ENCODE results near the gene ZBTB47. TPM values are rescaled to one million over a fixed set of nuclear protein-coding genes. Genes with fewer than 3 reads are reported as not detected.

ZBTB47 gene
- total and polyA plus RNA-seq, 8 donors: 10.1 to 40.3 (median 23.4) TPM

DNA sequence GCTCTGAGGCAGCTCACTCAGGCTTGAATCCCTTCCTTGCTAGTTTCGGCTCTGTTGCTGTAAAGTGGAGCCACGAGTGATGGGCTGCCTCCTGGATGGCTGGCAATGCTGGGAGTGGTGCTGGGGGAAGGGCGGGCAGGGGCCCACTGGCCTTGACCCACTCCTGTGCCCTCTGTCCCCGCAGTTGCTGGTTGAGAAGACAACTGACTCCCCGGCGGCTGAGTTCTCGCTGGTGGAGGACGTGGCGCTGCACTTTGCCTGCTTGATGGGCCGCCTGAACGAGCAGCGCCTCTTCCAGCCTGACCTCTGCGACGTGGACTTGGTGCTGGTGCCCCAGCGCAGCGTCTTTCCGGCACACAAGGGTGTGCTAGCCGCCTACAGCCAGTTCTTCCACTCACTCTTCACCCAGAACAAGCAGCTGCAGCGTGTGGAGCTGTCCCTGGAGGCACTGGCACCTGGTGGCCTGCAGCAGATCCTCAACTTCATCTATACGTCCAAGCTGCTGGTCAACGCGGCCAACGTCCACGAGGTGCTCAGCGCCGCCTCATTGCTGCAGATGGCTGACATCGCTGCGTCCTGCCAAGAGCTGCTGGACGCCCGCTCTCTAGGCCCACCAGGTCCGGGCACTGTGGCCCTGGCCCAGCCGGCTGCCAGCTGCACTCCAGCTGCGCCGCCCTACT, 4.7 kb downstream of the ZBTB47 start:
- H3K4me1 ChIP-seq: peaks cover 25 to 65% (median 44%) of the 10 kb centered on the region in 4 donors
- intact Hi-C loops (cut with DNase I; ENCODE audit: low total_unique reads): loop anchor here (10.0 kb wide), 1 partner anchor 87 kb away; no protein-coding TSS in a partner anchor
- no peak for DNase-seq

DNA sequence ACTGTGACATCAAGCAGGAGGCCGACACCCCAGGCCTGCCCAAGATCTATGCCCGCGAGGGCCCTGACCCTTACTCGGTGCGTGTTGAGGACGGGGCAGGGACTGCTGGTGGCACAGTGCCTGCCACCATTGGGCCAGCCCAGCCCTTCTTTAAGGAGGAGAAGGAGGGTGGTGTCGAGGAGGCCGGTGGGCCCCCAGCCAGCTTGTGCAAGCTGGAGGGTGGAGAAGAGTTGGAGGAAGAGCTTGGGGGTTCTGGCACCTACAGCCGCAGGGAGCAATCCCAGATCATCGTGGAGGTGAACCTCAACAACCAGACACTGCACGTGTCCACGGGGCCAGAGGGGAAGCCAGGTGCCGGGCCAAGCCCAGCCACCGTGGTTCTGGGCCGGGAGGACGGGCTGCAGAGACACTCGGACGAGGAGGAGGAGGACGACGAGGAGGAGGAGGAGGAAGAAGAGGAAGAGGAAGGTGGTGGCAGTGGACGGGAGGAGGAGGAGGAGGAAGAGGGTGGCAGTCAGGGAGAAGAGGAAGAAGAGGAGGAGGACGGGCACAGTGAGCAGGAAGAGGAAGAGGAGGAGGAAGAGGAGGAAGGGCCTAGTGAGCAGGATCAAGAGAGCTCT, 5.4 kb downstream of the ZBTB47 start:
- intact Hi-C loops (cut with DNase I; ENCODE audit: low total_unique reads): loop anchor here (10.0 kb wide), 1 partner anchor 86 kb away; no protein-coding TSS in a partner anchor
- peaks cover 18 to 59% (median 38%) of the 10 kb centered on the region in 4 donors for H3K4me1 ChIP-seq

More for the DNA sequence above, 4.7 kb downstream of the ZBTB47 start:
- no peaks in the 10 kb centered on the region for H3K9me3 ChIP-seq
- H3K4me3 ChIP-seq: no peak overlapping the region
- WGBS, 5 donors: 86 to 90% (median 89%) methylated on average over 21 to 34 of the region's 34 CpGs
- peaks cover 11 to 54% (median 38%) of the 10 kb centered on the region in 4 donors for H3K36me3 ChIP-seq
- peak overlapping the region in 1 of 5 donors; percentile 11 for H3K27ac ChIP-seq
- H3K27me3 ChIP-seq: no peaks in the 10 kb centered on the region
- TF ChIP-seq EP300 (IDR thresholded peaks at IDR 0.05) (no peak), POLR2AphosphoS5 (IDR thresholded peaks at IDR 0.05) (no peak), POLR2A (IDR thresholded peaks at IDR 0.05) (no peak)
- TF ChIP-seq, protein P1, sequence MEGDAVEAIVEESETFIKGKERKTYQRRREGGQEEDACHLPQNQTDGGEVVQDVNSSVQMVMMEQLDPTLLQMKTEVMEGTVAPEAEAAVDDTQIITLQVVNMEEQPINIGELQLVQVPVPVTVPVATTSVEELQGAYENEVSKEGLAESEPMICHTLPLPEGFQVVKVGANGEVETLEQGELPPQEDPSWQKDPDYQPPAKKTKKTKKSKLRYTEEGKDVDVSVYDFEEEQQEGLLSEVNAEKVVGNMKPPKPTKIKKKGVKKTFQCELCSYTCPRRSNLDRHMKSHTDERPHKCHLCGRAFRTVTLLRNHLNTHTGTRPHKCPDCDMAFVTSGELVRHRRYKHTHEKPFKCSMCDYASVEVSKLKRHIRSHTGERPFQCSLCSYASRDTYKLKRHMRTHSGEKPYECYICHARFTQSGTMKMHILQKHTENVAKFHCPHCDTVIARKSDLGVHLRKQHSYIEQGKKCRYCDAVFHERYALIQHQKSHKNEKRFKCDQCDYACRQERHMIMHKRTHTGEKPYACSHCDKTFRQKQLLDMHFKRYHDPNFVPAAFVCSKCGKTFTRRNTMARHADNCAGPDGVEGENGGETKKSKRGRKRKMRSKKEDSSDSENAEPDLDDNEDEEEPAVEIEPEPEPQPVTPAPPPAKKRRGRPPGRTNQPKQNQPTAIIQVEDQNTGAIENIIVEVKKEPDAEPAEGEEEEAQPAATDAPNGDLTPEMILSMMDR (IDR thresholded peaks at IDR 0.05): no peak

DNA sequence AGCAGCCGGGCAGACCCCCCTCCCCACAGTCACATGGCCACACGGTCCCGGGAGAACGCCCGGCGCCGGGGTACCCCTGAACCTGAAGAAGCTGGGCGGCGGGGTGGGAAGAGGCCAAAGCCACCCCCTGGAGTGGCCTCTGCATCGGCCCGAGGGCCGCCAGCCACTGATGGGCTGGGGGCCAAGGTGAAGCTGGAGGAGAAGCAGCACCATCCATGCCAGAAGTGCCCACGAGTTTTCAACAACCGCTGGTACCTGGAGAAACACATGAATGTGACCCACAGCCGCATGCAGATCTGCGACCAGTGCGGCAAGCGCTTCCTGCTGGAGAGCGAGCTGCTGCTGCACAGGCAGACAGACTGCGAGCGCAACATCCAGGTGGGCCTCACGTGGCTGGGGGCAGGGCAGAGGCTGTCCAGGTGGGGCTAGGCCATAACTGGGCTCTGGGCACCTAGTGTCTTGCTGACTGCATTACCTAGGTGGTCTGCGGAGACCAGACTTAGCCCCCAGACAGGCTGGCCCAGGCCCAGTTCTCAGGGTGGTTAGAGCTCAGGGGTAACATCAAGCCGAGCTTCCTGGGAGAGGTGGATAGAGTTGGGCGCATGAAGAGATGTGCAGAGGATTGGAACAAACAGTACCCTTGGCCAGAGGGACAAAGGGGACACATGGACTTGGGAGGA, 6.1 kb downstream of the ZBTB47 start:
- intact Hi-C loops (cut with DNase I; ENCODE audit: low total_unique reads): loop anchor here (10.0 kb wide), 1 partner anchor 85 kb away; no protein-coding TSS in a partner anchor
- Histone ChIP-seq H3K4me3 (no peak overlapping the region), H3K27me3 (no peaks in the 10 kb centered on the region), H3K4me1 (peaks cover 16 to 58% (median 38%) of the 10 kb centered on the region in 4 donors), H3K9me3 (no peaks in the 10 kb centered on the region), H3K36me3 (peaks cover 11 to 63% (median 38%) of the 10 kb centered on the region in 4 donors), H3K27ac (peak overlapping the region in 2 of 5 donors; percentile 2 to 49)
- no peak for DNase-seq
- 73 to 82% (median 80%) methylated on average over 25 of the region's 25 CpGs for WGBS, 5 donors
- TF ChIP-seq, protein P1 (IDR thresholded peaks at IDR 0.05): no peak
- TF ChIP-seq POLR2A (IDR thresholded peaks at IDR 0.05): no peak
- no peak for TF ChIP-seq EP300 (IDR thresholded peaks at IDR 0.05)
- no peak for TF ChIP-seq POLR2AphosphoS5 (IDR thresholded peaks at IDR 0.05)

More for the DNA sequence above, 5.4 kb downstream of the ZBTB47 start:
- DNase-seq: no peak
- 65 to 79% (median 77%) methylated on average over 16 to 22 of the region's 22 CpGs for WGBS, 5 donors
- no peaks in the 10 kb centered on the region for H3K27me3 ChIP-seq
- no peaks in the 10 kb centered on the region for H3K9me3 ChIP-seq
- TF ChIP-seq POLR2AphosphoS5 (IDR thresholded peaks at IDR 0.05) (no peak), EP300 (IDR thresholded peaks at IDR 0.05) (no peak), POLR2A (IDR thresholded peaks at IDR 0.05) (no peak)
- TF ChIP-seq, protein P1 (IDR thresholded peaks at IDR 0.05): no peak
- H3K4me3 ChIP-seq: no peak overlapping the region
- peaks cover 11 to 61% (median 38%) of the 10 kb centered on the region in 4 donors for H3K36me3 ChIP-seq
- H3K27ac ChIP-seq: peak overlapping the region in 2 of 5 donors; percentile 11 to 49

DNA sequence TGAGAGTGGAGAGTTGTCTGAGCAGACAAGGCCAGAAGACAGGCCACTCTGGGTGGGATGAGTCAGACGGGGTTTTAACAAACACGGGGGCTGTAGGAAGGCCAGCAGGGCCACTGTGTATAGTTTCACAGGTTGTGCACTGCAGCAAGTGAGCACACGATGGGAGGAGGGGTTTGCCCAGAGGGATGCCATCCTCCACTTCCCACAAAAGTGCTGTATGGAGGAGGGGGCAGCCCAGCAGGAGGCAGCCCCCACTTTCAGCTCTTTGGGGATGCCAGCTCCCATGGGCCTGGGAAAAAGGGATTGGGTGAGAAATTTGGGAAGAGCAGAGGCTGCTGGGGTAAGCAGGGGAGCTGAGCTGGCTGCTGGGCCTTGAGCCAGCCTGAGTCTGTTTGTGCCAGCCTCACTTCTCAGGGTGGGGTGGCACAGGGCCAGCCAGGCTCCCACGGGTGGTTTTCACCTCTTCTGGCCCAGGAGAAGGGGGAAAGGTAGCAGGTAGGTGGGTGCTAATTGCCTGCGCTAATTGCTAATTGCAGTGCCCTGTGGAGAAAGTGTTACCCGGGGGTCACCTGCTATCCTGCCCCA, 6.7 kb downstream of the ZBTB47 start:
- 38 to 60% (median 53%) methylated on average over 4 to 6 of the region's 6 CpGs for WGBS, 5 donors
- DNase-seq: no peak
- Histone ChIP-seq H3K36me3 (peaks cover 11 to 63% (median 38%) of the 10 kb centered on the region in 4 donors), H3K4me3 (no peak overlapping the region), H3K27ac (peak overlapping the region in 2 of 5 donors; percentile 2 to 49), H3K27me3 (no peaks in the 10 kb centered on the region), H3K4me1 (peaks cover 9 to 52% (median 34%) of the 10 kb centered on the region in 4 donors), H3K9me3 (no peaks in the 10 kb centered on the region)
- intact Hi-C loops (cut with DNase I; ENCODE audit: low total_unique reads): no loop called here
- TF ChIP-seq POLR2A (IDR thresholded peaks at IDR 0.05) (no peak), POLR2AphosphoS5 (IDR thresholded peaks at IDR 0.05) (no peak), EP300 (IDR thresholded peaks at IDR 0.05) (no peak)
- TF ChIP-seq, protein P1 (IDR thresholded peaks at IDR 0.05): no peak

Measured in stomach (tissue), 9 donors.